H1 (cell line): ENCODE data around the gene FBXW8. TPM values are rescaled to one million over a fixed set of nuclear protein-coding genes. Genes with fewer than 3 reads are reported as not detected.

Source experiments
- CBX8 ChIP-seq: fragments of 300-800, 300-1000 bp; sonication (generic); IDR thresholded peaks from 2 replicates; pipeline ENCODE4 v1.7.1; 2016; ENCODE audit warnings: low read depth, low read length, borderline replicate concordance
- CTBP2 ChIP-seq: IDR thresholded peaks from 2 replicates; pipeline ENCODE4 v1.7.0; 2011; ENCODE audit warnings: borderline replicate concordance, mild to moderate bottlenecking, moderate library complexity, mixed read lengths, low read length; ENCODE audit not compliant: insufficient read depth, insufficient read length
- FOSL1 ChIP-seq: IDR thresholded peaks from 2 replicates; pipeline ENCODE4 v1.6.1; 2011; ENCODE audit warnings: mild to moderate bottlenecking, low read depth, low read length, moderate library complexity; ENCODE audit not compliant: insufficient read depth
- GTF2F1 ChIP-seq: IDR thresholded peaks from 2 replicates; pipeline ENCODE4 v1.6.1; 2012; ENCODE audit warnings: low read depth, low read length, improper control_type of control experiment, borderline replicate concordance
- HDAC6 ChIP-seq: IDR thresholded peaks from one replicate; pipeline ENCODE4 v1.7.1; 2012; ENCODE audit warnings: low read depth, mild to moderate bottlenecking, inconsistent platforms, low read length, moderate library complexity
- SP2 ChIP-seq: IDR thresholded peaks from 2 replicates; pipeline ENCODE4 v1.6.1; 2012; ENCODE audit warnings: mild to moderate bottlenecking, low read length, inconsistent platforms
- SUZ12 ChIP-seq: fragments of 200-600 bp; sonication (generic); IDR thresholded peaks from 2 replicates; pipeline ENCODE4 v1.6.1; 2012; ENCODE audit warnings: mild to moderate bottlenecking, inconsistent platforms, low read length, moderate library complexity, mixed read lengths
- TAF1 ChIP-seq: IDR thresholded peaks from 2 replicates; pipeline ENCODE4 v1.6.1; 2011; ENCODE audit warnings: mild to moderate bottlenecking, low read depth, low read length
- polyA plus RNA-seq, 7 experiments: library from polyadenylated mRNA; depleted of rRNA in 3 of 7; stranded (reverse) in 5 of 7; unstranded in 2 of 7; fragments of >200 nt in 5 of 7; fragments of 200-250 nt in 2 of 7; gene quantifications; 1 replicate in 5 of 7; 2 replicates in 1 of 7; 4 replicates in 1 of 7; pipeline versions ENCODE4 v1.2.1 to v1.2.3, GENCODE V29; 2011 to 2013; ENCODE audit warnings: missing spikeins in 2 of 7, mixed read lengths in 2 of 7
- total RNA-seq: library from RNA; stranded (reverse); fragmentation: NEBNext Ultra II Directional; extraction: Animal tissue kit (Norgen Biotek cat#: 25700); gene quantifications from 2 replicates; pipeline ENCODE4 v1.2.1, GENCODE V29; 2021
- TF ChIP-seq, protein P1 (sequence below): fragments of 300-600 bp; sonication (generic); IDR thresholded peaks from 2 replicates; pipeline ENCODE4 v1.7.1; 2012; ENCODE audit warnings: low read length, moderate library complexity, mild to moderate bottlenecking, inconsistent platforms; ENCODE audit not compliant: insufficient replicate concordance
- TF ChIP-seq, protein P2 (sequence below): IDR thresholded peaks from 2 replicates; pipeline ENCODE4 v1.6.1; 2011; ENCODE audit warnings: low read depth, mild to moderate bottlenecking, low read length; ENCODE audit not compliant: insufficient read depth

FBXW8 gene
- total and polyA plus RNA-seq, 2 of the 8 experiments (the other 6 are each of a cell fraction or from before 2014, with no cell fraction given): 15.8 to 16.0 TPM

DNA sequence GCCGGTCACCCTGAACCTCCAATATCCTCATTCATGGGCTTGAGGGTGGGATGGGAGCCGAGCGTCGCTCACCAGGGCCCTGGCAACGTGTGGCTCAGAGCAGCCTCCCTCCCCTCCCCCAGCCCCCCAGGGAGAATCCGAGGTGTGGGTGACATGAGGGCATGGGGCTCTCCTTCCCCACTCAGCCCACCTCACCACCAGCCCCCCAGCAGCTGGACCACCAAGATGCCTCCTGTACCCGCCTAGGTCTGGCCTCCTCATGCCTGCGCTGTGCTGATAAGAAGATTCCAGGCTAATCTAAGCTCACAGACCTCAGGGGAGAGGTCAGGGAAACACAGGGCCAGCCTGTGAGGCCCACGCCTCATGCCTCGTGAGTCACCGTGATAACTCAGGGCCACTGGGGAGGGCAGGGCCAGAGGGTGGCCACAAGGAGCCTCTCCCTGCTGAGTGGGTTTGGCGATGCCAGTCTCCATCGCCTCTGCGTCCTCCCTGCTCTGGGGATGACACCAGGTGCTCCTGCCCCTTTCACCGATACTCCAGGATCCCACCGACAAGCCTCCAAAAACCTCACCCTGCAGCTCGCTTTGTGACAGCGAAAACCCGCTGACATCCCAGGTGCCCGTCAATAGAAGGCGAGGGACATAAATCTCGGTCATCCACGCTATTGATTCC lies 131.6 kb downstream of the FBXW8 start (continued):
- TF ChIP-seq, protein P1, sequence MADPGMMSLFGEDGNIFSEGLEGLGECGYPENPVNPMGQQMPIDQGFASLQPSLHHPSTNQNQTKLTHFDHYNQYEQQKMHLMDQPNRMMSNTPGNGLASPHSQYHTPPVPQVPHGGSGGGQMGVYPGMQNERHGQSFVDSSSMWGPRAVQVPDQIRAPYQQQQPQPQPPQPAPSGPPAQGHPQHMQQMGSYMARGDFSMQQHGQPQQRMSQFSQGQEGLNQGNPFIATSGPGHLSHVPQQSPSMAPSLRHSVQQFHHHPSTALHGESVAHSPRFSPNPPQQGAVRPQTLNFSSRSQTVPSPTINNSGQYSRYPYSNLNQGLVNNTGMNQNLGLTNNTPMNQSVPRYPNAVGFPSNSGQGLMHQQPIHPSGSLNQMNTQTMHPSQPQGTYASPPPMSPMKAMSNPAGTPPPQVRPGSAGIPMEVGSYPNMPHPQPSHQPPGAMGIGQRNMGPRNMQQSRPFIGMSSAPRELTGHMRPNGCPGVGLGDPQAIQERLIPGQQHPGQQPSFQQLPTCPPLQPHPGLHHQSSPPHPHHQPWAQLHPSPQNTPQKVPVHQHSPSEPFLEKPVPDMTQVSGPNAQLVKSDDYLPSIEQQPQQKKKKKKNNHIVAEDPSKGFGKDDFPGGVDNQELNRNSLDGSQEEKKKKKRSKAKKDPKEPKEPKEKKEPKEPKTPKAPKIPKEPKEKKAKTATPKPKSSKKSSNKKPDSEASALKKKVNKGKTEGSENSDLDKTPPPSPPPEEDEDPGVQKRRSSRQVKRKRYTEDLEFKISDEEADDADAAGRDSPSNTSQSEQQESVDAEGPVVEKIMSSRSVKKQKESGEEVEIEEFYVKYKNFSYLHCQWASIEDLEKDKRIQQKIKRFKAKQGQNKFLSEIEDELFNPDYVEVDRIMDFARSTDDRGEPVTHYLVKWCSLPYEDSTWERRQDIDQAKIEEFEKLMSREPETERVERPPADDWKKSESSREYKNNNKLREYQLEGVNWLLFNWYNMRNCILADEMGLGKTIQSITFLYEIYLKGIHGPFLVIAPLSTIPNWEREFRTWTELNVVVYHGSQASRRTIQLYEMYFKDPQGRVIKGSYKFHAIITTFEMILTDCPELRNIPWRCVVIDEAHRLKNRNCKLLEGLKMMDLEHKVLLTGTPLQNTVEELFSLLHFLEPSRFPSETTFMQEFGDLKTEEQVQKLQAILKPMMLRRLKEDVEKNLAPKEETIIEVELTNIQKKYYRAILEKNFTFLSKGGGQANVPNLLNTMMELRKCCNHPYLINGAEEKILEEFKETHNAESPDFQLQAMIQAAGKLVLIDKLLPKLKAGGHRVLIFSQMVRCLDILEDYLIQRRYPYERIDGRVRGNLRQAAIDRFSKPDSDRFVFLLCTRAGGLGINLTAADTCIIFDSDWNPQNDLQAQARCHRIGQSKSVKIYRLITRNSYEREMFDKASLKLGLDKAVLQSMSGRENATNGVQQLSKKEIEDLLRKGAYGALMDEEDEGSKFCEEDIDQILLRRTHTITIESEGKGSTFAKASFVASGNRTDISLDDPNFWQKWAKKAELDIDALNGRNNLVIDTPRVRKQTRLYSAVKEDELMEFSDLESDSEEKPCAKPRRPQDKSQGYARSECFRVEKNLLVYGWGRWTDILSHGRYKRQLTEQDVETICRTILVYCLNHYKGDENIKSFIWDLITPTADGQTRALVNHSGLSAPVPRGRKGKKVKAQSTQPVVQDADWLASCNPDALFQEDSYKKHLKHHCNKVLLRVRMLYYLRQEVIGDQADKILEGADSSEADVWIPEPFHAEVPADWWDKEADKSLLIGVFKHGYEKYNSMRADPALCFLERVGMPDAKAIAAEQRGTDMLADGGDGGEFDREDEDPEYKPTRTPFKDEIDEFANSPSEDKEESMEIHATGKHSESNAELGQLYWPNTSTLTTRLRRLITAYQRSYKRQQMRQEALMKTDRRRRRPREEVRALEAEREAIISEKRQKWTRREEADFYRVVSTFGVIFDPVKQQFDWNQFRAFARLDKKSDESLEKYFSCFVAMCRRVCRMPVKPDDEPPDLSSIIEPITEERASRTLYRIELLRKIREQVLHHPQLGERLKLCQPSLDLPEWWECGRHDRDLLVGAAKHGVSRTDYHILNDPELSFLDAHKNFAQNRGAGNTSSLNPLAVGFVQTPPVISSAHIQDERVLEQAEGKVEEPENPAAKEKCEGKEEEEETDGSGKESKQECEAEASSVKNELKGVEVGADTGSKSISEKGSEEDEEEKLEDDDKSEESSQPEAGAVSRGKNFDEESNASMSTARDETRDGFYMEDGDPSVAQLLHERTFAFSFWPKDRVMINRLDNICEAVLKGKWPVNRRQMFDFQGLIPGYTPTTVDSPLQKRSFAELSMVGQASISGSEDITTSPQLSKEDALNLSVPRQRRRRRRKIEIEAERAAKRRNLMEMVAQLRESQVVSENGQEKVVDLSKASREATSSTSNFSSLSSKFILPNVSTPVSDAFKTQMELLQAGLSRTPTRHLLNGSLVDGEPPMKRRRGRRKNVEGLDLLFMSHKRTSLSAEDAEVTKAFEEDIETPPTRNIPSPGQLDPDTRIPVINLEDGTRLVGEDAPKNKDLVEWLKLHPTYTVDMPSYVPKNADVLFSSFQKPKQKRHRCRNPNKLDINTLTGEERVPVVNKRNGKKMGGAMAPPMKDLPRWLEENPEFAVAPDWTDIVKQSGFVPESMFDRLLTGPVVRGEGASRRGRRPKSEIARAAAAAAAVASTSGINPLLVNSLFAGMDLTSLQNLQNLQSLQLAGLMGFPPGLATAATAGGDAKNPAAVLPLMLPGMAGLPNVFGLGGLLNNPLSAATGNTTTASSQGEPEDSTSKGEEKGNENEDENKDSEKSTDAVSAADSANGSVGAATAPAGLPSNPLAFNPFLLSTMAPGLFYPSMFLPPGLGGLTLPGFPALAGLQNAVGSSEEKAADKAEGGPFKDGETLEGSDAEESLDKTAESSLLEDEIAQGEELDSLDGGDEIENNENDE: no peak
- TF ChIP-seq FOSL1 (no peak), HDAC6 (no peak), SUZ12 (no peak), TAF1 (no peak), CTBP2 (no peak), CBX8 (no peak), SP2 (no peak), GTF2F1 (no peak)
- TF ChIP-seq, protein P2, sequence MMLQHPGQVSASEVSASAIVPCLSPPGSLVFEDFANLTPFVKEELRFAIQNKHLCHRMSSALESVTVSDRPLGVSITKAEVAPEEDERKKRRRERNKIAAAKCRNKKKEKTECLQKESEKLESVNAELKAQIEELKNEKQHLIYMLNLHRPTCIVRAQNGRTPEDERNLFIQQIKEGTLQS: no peak
